C4-2B (cell line): Measurements from ENCODE around the gene OAS3.

Experiments
- CTCF ChIP-seq: fragments of 450-650 bp; conservative IDR thresholded peaks from 2 replicates; pipeline ENCODE4 v1.5.1; 2017; ENCODE audit warnings: mild to moderate bottlenecking
- ZFX ChIP-seq: fragments of 450-650 bp; IDR thresholded peaks from 2 replicates; pipeline ENCODE4 v1.6.1; 2017

GRCh38 chr12:112996501-112996900 is 58.2 kb downstream of the OAS3 start:
- TF ChIP-seq CTCF = no peak
- TF ChIP-seq ZFX = no peak
